ENCODE results near the gene ZNF462.

DNA sequence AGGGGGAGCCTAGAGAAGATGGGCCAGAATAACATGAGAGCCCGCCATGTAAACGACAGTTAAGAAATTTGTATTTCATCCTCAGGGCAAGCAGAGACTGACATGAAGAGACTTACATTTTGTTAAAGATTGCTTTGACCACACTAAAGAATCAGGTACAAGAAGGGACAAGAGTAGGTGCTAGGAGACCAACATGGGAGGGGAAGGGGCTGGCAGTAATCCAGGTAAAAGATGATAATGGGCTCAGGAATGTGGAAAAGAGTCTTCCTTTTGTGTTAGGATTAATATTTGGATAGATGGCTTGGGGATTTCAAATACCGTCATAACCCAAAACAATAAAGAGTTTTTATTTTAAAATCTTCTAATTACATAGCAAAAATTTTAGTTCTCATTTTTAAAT, 137.3 kb downstream of the ZNF462 start:
- TF ChIP-seq POLR2A (IDR thresholded peaks at IDR 0.05; ENCODE audit: low read length) (no peak), CEBPB (IDR thresholded peaks at IDR 0.05) (no peak), MAZ (IDR thresholded peaks at IDR 0.05; ENCODE audit: borderline replicate concordance, low read depth, low read length) (no peak), NFE2L2 (conservative IDR thresholded peaks at IDR 0.05; ENCODE audit: low read length) (no peak), POLR2AphosphoS2 (conservative IDR thresholded peaks at IDR 0.05; ENCODE audit: low read length) (no peak), ZSCAN20 (CRISPR knock-in tag; IDR thresholded peaks at IDR 0.05) (no peak), ZFP36 (IDR thresholded peaks at IDR 0.05; ENCODE audit: borderline replicate concordance, partially characterized antibody) (no peak), SREBF2 (IDR thresholded peaks at IDR 0.05) (no peak), FOSL2 (IDR thresholded peaks at IDR 0.05) (no peak), FOSL2 (CRISPR knock-in tag; IDR thresholded peaks at IDR 0.05) (no peak), EP300 (IDR thresholded peaks at IDR 0.05) (no peak)
- TF ChIP-seq, protein P1, sequence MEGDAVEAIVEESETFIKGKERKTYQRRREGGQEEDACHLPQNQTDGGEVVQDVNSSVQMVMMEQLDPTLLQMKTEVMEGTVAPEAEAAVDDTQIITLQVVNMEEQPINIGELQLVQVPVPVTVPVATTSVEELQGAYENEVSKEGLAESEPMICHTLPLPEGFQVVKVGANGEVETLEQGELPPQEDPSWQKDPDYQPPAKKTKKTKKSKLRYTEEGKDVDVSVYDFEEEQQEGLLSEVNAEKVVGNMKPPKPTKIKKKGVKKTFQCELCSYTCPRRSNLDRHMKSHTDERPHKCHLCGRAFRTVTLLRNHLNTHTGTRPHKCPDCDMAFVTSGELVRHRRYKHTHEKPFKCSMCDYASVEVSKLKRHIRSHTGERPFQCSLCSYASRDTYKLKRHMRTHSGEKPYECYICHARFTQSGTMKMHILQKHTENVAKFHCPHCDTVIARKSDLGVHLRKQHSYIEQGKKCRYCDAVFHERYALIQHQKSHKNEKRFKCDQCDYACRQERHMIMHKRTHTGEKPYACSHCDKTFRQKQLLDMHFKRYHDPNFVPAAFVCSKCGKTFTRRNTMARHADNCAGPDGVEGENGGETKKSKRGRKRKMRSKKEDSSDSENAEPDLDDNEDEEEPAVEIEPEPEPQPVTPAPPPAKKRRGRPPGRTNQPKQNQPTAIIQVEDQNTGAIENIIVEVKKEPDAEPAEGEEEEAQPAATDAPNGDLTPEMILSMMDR (IDR thresholded peaks at IDR 0.05) = no peak
- TF ChIP-seq, protein P2, sequence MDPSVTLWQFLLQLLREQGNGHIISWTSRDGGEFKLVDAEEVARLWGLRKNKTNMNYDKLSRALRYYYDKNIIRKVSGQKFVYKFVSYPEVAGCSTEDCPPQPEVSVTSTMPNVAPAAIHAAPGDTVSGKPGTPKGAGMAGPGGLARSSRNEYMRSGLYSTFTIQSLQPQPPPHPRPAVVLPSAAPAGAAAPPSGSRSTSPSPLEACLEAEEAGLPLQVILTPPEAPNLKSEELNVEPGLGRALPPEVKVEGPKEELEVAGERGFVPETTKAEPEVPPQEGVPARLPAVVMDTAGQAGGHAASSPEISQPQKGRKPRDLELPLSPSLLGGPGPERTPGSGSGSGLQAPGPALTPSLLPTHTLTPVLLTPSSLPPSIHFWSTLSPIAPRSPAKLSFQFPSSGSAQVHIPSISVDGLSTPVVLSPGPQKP (IDR thresholded peaks at IDR 0.05; ENCODE audit: low read depth, low read length) = no peak
- TF ChIP-seq, protein P3, sequence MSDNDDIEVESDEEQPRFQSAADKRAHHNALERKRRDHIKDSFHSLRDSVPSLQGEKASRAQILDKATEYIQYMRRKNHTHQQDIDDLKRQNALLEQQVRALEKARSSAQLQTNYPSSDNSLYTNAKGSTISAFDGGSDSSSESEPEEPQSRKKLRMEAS (IDR thresholded peaks at IDR 0.05) = no peak
